Endodermal cell (in vitro differentiated cells): ENCODE results near the gene CHP2. TPM values are rescaled to one million over a fixed set of nuclear protein-coding genes. Genes with fewer than 3 reads are reported as not detected.

Experiments
- DNase-seq: peaks from one replicate; pipeline ENCODE4 v3.0.0-alpha.2; 2017
- H3K27ac ChIP-seq: 2 replicates; pipeline ENCODE4 v1.5.1; 2013; ENCODE audit warnings: mild to moderate bottlenecking, low read depth, low read length, moderate library complexity
- H3K27me3 ChIP-seq: 2 replicates; pipeline ENCODE4 v1.6.1; 2013; ENCODE audit warnings: mild to moderate bottlenecking, low read length, moderate library complexity; ENCODE audit not compliant: insufficient read depth, control insufficient read depth, poor library complexity, severe bottlenecking
- H3K36me3 ChIP-seq: 2 replicates; pipeline ENCODE4 v1.7.0; 2013; ENCODE audit warnings: mild to moderate bottlenecking, low read length, moderate library complexity; ENCODE audit not compliant: control insufficient read depth, insufficient read depth
- H3K4me1 ChIP-seq: one replicate; pipeline ENCODE4 v1.7.0; 2013; ENCODE audit warnings: low read length; ENCODE audit not compliant: control insufficient read depth, insufficient read depth
- H3K4me3 ChIP-seq: 2 replicates; pipeline ENCODE4 v1.5.1; 2013; ENCODE audit warnings: mild to moderate bottlenecking, low read length, moderate library complexity
- H3K9ac ChIP-seq: 2 replicates; pipeline ENCODE4 v1.6.1; 2013; ENCODE audit warnings: mild to moderate bottlenecking, low read length, moderate library complexity; ENCODE audit not compliant: poor library complexity, severe bottlenecking; ENCODE audit errors: extremely low read depth
- H3K9me3 ChIP-seq: 2 replicates; pipeline ENCODE4 v1.6.1; 2013; ENCODE audit warnings: mild to moderate bottlenecking, low read length, moderate library complexity; ENCODE audit not compliant: control insufficient read depth
- H3K27ac Mint-ChIP-seq: 2 replicates; pipeline ENCODE4 v1.8.0; 2020; ENCODE audit warnings: mixed read lengths
- H3K27me3 Mint-ChIP-seq: 2 replicates; pipeline ENCODE4 v1.8.0; 2021; ENCODE audit warnings: mild to moderate bottlenecking, mixed read lengths; ENCODE audit not compliant: insufficient read depth
- H3K36me3 Mint-ChIP-seq: 2 replicates; pipeline ENCODE4 v1.8.0; 2020; ENCODE audit warnings: low read depth, mixed read lengths
- H3K4me1 Mint-ChIP-seq: 2 replicates; pipeline ENCODE4 v1.8.0; 2020; ENCODE audit warnings: mixed read lengths
- H3K4me3 Mint-ChIP-seq: 2 replicates; pipeline ENCODE4 v1.8.0; 2020; ENCODE audit warnings: mild to moderate bottlenecking, moderate library complexity, mixed read lengths
- H3K9me3 Mint-ChIP-seq: 2 replicates; pipeline ENCODE4 v1.8.0; 2020; ENCODE audit warnings: mild to moderate bottlenecking, mixed read lengths
- CTCF ChIP-seq: fragments of 200-600 bp; sonication (generic); conservative IDR thresholded peaks from 2 replicates; pipeline ENCODE4 v1.5.0; 2021; ENCODE audit warnings: antibody characterized with exemption, mild to moderate bottlenecking
- WGBS, 2 experiments: methylation state at CpG; one replicate each; pipeline versions ENCODE4 v1.1.5 to v1.1.7; 2013; ENCODE audit warnings: missing lambda C conversion rate in 2 of 2, mixed read lengths in 1 of 2; ENCODE audit not compliant: insufficient coverage in 1 of 2, insufficient read length in 1 of 2; 5-methylcytosine and 5-hydroxymethylcytosine counted together
- total RNA-seq, 2 donors: library from RNA; stranded (reverse); fragmentation: NEBNext Ultra II Directional in 1 of 2; extraction: Animal tissue kit (Norgen Biotek cat#: 25700) in 1 of 2; gene quantifications; 2 replicates in 1 of 2; 3 replicates in 1 of 2; pipeline ENCODE4 v1.2.1, GENCODE V29; 2021

CHP2 gene
- total RNA-seq, 2 donors from 2014 or later: 0.46 to 1.2 TPM

- Mint-ChIP-seq H3K4me3 (no peak overlapping the region), H3K36me3 (no peaks in the 10 kb centered on the region), H3K27me3 (no peaks in the 10 kb centered on the region), H3K4me1 (peaks cover 35% of the 10 kb centered on the region), H3K9me3 (peaks cover 6% of the 10 kb centered on the region), H3K27ac (no peak overlapping the region)
- TF ChIP-seq CTCF: no peak
- Histone ChIP-seq H3K36me3 (no peaks in the 10 kb centered on the region), H3K27me3 (no peaks in the 10 kb centered on the region), H3K4me3 (no peak overlapping the region), H3K9ac (no peak overlapping the region), H3K9me3 (no peaks in the 10 kb centered on the region), H3K4me1 (no peaks in the 10 kb centered on the region), H3K27ac (no peak overlapping the region)
- WGBS, 2 experiments: 87 to 93% methylated on average over 2 to 3 of the region's 3 CpGs
- DNase-seq: no peak
These were observed 33.9 kb downstream of the CHP2 start for GRCh38 chr16:23788685-23789084.

GRCh38 chr16:23795378-23795777 lies 40.6 kb downstream of the CHP2 start:
- Mint-ChIP-seq H3K36me3 (no peaks in the 10 kb centered on the region), H3K27me3 (peaks cover 3% of the 10 kb centered on the region), H3K4me1 (no peaks in the 10 kb centered on the region), H3K9me3 (no peaks in the 10 kb centered on the region), H3K27ac (no peak overlapping the region), H3K4me3 (no peak overlapping the region)
- no peak overlapping the region for H3K9ac ChIP-seq
- H3K9me3 ChIP-seq: no peaks in the 10 kb centered on the region
- H3K4me3 ChIP-seq: no peak overlapping the region
- no peak overlapping the region for H3K27ac ChIP-seq
- DNase-seq: no peak
- no peak for TF ChIP-seq CTCF
- no peaks in the 10 kb centered on the region for H3K4me1 ChIP-seq
- WGBS, 2 experiments: 80 to 86% methylated on average over 1 to 6 of the region's 6 CpGs
- H3K27me3 ChIP-seq: no peaks in the 10 kb centered on the region
- H3K36me3 ChIP-seq: no peaks in the 10 kb centered on the region

DNA sequence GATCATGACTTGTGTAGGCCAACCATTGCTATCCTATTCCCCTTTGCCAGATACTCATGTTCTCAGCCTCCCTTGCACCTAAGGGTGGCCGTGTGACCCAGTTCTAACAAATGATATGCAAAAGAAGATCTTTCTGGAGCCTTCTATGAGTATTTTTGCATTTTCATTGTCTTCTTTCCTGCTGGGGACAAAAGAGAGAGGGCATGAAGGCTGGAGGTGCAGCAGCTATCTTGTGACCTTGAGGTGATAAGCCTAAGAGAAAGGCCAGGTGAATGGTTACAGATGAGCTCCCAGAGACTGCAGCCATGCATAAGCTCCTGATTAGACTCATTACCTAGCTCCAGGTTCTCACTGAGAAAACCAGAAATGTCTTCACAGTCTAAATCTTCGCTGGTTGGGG lies 42.1 kb downstream of the CHP2 start:
- Mint-ChIP-seq H3K27me3 (peaks cover 3% of the 10 kb centered on the region), H3K36me3 (no peaks in the 10 kb centered on the region), H3K4me1 (no peaks in the 10 kb centered on the region), H3K27ac (no peak overlapping the region), H3K4me3 (no peak overlapping the region), H3K9me3 (no peaks in the 10 kb centered on the region)
- no peak for TF ChIP-seq CTCF
- H3K9ac ChIP-seq: no peak overlapping the region
- H3K27ac ChIP-seq: no peak overlapping the region
- H3K27me3 ChIP-seq: no peaks in the 10 kb centered on the region
- no peaks in the 10 kb centered on the region for H3K9me3 ChIP-seq
- no peaks in the 10 kb centered on the region for H3K4me1 ChIP-seq
- H3K4me3 ChIP-seq: no peak overlapping the region
- 85 to 100% methylated on average over 1 to 2 of the region's 2 CpGs for WGBS, 2 experiments
- DNase-seq: no peak
- H3K36me3 ChIP-seq: no peaks in the 10 kb centered on the region
